ENCODE results near the gene TNFAIP8L2. TPM values are rescaled to one million over a fixed set of nuclear protein-coding genes. Genes with fewer than 3 reads are reported as not detected.

Gene TNFAIP8L2
- total RNA-seq, 1 experiment from 2014 or later, result not detected

DNA sequence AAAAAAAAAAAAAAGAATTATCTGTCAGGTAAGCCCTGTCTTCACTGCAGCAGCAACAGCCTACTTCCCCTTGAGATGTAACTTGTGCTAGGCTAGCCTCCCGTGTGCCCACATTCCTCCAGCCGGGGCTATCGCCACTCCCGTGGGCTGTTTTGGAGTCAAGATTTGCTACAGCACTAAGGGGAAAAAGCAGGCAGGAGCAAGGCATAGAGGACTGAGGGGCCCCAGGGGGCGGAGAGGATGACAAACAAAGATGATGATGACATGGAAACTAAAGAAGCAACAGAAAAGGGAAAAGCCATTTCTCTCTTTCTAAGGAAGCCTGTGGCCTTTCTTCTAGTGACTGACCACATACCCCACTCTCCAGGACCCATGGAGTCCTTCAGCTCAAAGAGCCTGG lies 1.9 kb downstream of the TNFAIP8L2 start:
- H3K9me3 ChIP-seq (ENCODE audit: low read depth, low read length, poor library complexity, severe bottlenecking), result no peaks in the 10 kb centered on the region
- TF ChIP-seq, protein P1, sequence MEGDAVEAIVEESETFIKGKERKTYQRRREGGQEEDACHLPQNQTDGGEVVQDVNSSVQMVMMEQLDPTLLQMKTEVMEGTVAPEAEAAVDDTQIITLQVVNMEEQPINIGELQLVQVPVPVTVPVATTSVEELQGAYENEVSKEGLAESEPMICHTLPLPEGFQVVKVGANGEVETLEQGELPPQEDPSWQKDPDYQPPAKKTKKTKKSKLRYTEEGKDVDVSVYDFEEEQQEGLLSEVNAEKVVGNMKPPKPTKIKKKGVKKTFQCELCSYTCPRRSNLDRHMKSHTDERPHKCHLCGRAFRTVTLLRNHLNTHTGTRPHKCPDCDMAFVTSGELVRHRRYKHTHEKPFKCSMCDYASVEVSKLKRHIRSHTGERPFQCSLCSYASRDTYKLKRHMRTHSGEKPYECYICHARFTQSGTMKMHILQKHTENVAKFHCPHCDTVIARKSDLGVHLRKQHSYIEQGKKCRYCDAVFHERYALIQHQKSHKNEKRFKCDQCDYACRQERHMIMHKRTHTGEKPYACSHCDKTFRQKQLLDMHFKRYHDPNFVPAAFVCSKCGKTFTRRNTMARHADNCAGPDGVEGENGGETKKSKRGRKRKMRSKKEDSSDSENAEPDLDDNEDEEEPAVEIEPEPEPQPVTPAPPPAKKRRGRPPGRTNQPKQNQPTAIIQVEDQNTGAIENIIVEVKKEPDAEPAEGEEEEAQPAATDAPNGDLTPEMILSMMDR (conservative IDR thresholded peaks at IDR 0.05; ENCODE audit: low read depth, low read length), result no peak
- no peak for TF ChIP-seq EZH2 (IDR thresholded peaks at IDR 0.05; ENCODE audit: borderline replicate concordance, low read depth, low read length, poor library complexity, severe bottlenecking)
- H3K4me1 ChIP-seq (ENCODE audit: insufficient read depth, low read length, poor library complexity, severe bottlenecking), result no peaks in the 10 kb centered on the region
- no peaks in the 10 kb centered on the region for H3K27me3 ChIP-seq (replicated peaks; ENCODE audit: insufficient read depth, low read depth, low read length, poor library complexity)
- DNase-seq (ENCODE audit: low spot score), result no peak
- intact Hi-C loops (cut with micrococcal nuclease; ENCODE audit: unreplicated experiment), result loop anchor here (10.0 kb wide), 1 partner anchor 134 kb away; no protein-coding TSS in a partner anchor
- BruUV-seq (replicated peaks), result no TSS peak
- POLR2A ChIA-PET (ENCODE audit: low non-redundant PET), result no interaction called here
- H3K27ac ChIP-seq (ENCODE audit: low read depth, low read length, poor library complexity, severe bottlenecking), result no peak overlapping the region
- no peak overlapping the region for H3K4me3 ChIP-seq (ENCODE audit: low read depth, low read length, poor library complexity, severe bottlenecking)
- H3K36me3 ChIP-seq (ENCODE audit: insufficient read depth, low read length, poor library complexity, severe bottlenecking), result peaks cover 3% of the 10 kb centered on the region
- CTCF ChIA-PET, result interaction anchor here (3.7 kb wide), 1 partner anchor 58 kb away, joined by 21 read pairs; no protein-coding TSS in a partner anchor

DNA sequence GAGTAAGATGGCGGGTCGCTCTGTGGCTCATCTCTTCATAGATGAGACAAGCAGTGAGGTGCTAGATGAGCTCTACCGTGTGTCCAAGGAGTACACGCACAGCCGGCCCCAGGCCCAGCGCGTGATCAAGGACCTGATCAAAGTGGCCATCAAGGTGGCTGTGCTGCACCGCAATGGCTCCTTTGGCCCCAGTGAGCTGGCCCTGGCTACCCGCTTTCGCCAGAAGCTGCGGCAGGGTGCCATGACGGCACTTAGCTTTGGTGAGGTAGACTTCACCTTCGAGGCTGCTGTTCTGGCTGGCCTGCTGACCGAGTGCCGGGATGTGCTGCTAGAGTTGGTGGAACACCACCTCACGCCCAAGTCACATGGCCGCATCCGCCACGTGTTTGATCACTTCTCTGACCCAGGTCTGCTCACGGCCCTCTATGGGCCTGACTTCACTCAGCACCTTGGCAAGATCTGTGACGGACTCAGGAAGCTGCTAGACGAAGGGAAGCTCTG lies 2.4 kb downstream of the TNFAIP8L2 start:
- TF ChIP-seq EZH2 (IDR thresholded peaks at IDR 0.05; ENCODE audit: borderline replicate concordance, low read depth, low read length, poor library complexity, severe bottlenecking), result no peak
- TF ChIP-seq, protein P1 (conservative IDR thresholded peaks at IDR 0.05; ENCODE audit: low read depth, low read length), result no peak
- H3K27ac ChIP-seq (ENCODE audit: low read depth, low read length, poor library complexity, severe bottlenecking), result no peak overlapping the region
- no peaks in the 10 kb centered on the region for H3K4me1 ChIP-seq (ENCODE audit: insufficient read depth, low read length, poor library complexity, severe bottlenecking)
- no TSS peak for BruUV-seq (replicated peaks)
- CTCF ChIA-PET, result interaction anchor here (0.6 kb wide), 1 partner anchor 60 kb away, joined by 3 read pairs; no protein-coding TSS in a partner anchor
- POLR2A ChIA-PET (ENCODE audit: low non-redundant PET), result no interaction called here
- intact Hi-C loops (cut with micrococcal nuclease; ENCODE audit: unreplicated experiment), result loop anchor here (10.0 kb wide), 1 partner anchor 134 kb away; no protein-coding TSS in a partner anchor
- H3K4me3 ChIP-seq (ENCODE audit: low read depth, low read length, poor library complexity, severe bottlenecking), result no peak overlapping the region
- DNase-seq (ENCODE audit: low spot score), result no peak
- H3K36me3 ChIP-seq (ENCODE audit: insufficient read depth, low read length, poor library complexity, severe bottlenecking), result peaks cover 3% of the 10 kb centered on the region
- H3K9me3 ChIP-seq (ENCODE audit: low read depth, low read length, poor library complexity, severe bottlenecking), result no peaks in the 10 kb centered on the region
- no peaks in the 10 kb centered on the region for H3K27me3 ChIP-seq (replicated peaks; ENCODE audit: insufficient read depth, low read depth, low read length, poor library complexity)

DNA sequence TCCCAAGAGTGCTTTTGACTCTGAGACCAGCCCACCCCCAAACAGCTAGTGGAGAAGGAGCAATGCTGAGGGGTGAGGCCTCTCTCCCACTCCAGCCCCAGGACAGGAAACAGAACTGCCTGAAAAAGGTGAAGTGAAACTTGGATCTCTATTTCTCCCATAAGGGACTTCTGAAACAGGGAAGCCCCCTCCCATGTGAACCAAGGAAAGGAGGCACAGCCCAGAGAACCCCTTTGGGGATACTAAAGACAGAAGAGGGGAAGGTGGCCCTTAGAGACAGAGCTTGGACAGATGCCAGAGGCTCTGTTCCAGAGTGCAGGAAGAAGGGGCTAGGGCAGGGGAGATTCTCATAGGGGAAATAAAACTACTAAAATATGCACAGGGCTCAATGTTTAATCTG lies 2.9 kb downstream of the TNFAIP8L2 start:
- Histone ChIP-seq H3K27ac (ENCODE audit: low read depth, low read length, poor library complexity, severe bottlenecking) (no peak overlapping the region), H3K9me3 (ENCODE audit: low read depth, low read length, poor library complexity, severe bottlenecking) (no peaks in the 10 kb centered on the region), H3K4me3 (ENCODE audit: low read depth, low read length, poor library complexity, severe bottlenecking) (no peak overlapping the region), H3K27me3 (replicated peaks; ENCODE audit: insufficient read depth, low read depth, low read length, poor library complexity) (no peaks in the 10 kb centered on the region), H3K4me1 (ENCODE audit: insufficient read depth, low read length, poor library complexity, severe bottlenecking) (peaks cover 4% of the 10 kb centered on the region), H3K36me3 (ENCODE audit: insufficient read depth, low read length, poor library complexity, severe bottlenecking) (peaks cover 3% of the 10 kb centered on the region)
- BruUV-seq (replicated peaks), result no TSS peak
- TF ChIP-seq, protein P1 (conservative IDR thresholded peaks at IDR 0.05; ENCODE audit: low read depth, low read length), result no peak
- no peak for TF ChIP-seq EZH2 (IDR thresholded peaks at IDR 0.05; ENCODE audit: borderline replicate concordance, low read depth, low read length, poor library complexity, severe bottlenecking)
- no peak for DNase-seq (ENCODE audit: low spot score)
- ChIA-PET POLR2A (ENCODE audit: low non-redundant PET) (no interaction called here), CTCF (interaction anchor here (0.6 kb wide), 1 partner anchor 61 kb away, joined by 3 read pairs; no protein-coding TSS in a partner anchor)
- intact Hi-C loops (cut with micrococcal nuclease; ENCODE audit: unreplicated experiment), result loop anchor here (10.0 kb wide), 1 partner anchor 135 kb away; no protein-coding TSS in a partner anchor

Data from A673 (cell line).